CD8-positive, alpha-beta memory T cell (primary cell): ENCODE results near the gene TSFM. TPM values are rescaled to one million over a fixed set of nuclear protein-coding genes. Genes with fewer than 3 reads are reported as not detected.

Experiments used
- CTCF ChIA-PET: fragments of 350-600 bp; sonication (Branson Sonifier 250); formaldehyde crosslinking; loops from one replicate; lab custom pipeline; 2021; ENCODE audit warnings: antibody characterized with exemption; lab: Charles Lee
- POLR2A ChIA-PET: fragments of 350-600 bp; sonication (Branson Sonifier 250); formaldehyde crosslinking; loops from one replicate; lab custom pipeline; 2021; ENCODE audit warnings: antibody characterized with exemption; lab: Charles Lee
- DNase-seq, 5 donors: peaks; one replicate each; pipeline versions ENCODE4 v3.0.0 to v3.0.0-alpha.2; 2020 to 2022; ENCODE audit warnings: mixed read lengths in 1 of 5
- H3K27ac ChIP-seq: one replicate; pipeline ENCODE4 v1.7.0; 2013; ENCODE audit warnings: low read depth, mild to moderate bottlenecking, low read length, moderate library complexity
- H3K27me3 ChIP-seq: 2 replicates; pipeline ENCODE4 v1.7.0; 2013; ENCODE audit warnings: low read length, mild to moderate bottlenecking; ENCODE audit not compliant: insufficient read depth, poor library complexity, severe bottlenecking
- H3K36me3 ChIP-seq: 2 replicates; pipeline ENCODE4 v1.7.0; 2013; ENCODE audit warnings: mild to moderate bottlenecking, low read length, moderate library complexity; ENCODE audit not compliant: insufficient read depth
- H3K4me1 ChIP-seq: 2 replicates; pipeline ENCODE4 v1.7.0; 2013; ENCODE audit warnings: mild to moderate bottlenecking, low read length, moderate library complexity; ENCODE audit not compliant: insufficient read depth
- H3K4me3 ChIP-seq: 2 replicates; pipeline ENCODE4 v1.7.0; 2013; ENCODE audit warnings: mild to moderate bottlenecking, low read length
- H3K9me3 ChIP-seq: 2 replicates; pipeline ENCODE4 v1.7.0; 2013; ENCODE audit warnings: mild to moderate bottlenecking, low read length
- H3K27ac Mint-ChIP-seq, 8 donors: one replicate each; pipeline ENCODE4 v1.8.0; 2020 to 2021; ENCODE audit warnings: mixed read lengths in 8 of 8, mild to moderate bottlenecking in 6 of 8, inconsistent platforms in 3 of 8, moderate library complexity in 3 of 8
- H3K27me3 Mint-ChIP-seq, 2 donors: one replicate each; pipeline ENCODE4 v1.8.0; 2020 to 2021; ENCODE audit warnings: mixed read lengths in 2 of 2, mild to moderate bottlenecking in 1 of 2, moderate library complexity in 1 of 2
- H3K36me3 Mint-ChIP-seq, 3 donors: one replicate each; pipeline ENCODE4 v1.8.0; 2020 to 2021; ENCODE audit warnings: mixed read lengths in 3 of 3, inconsistent platforms in 1 of 3, mild to moderate bottlenecking in 1 of 3
- H3K4me1 Mint-ChIP-seq, 3 donors: one replicate each; pipeline ENCODE4 v1.8.0; 2020 to 2021; ENCODE audit warnings: mixed read lengths in 3 of 3, inconsistent platforms in 1 of 3, mild to moderate bottlenecking in 1 of 3
- H3K4me3 Mint-ChIP-seq, 7 donors: one replicate each; pipeline ENCODE4 v1.8.0; 2020 to 2021; ENCODE audit warnings: mixed read lengths in 7 of 7, mild to moderate bottlenecking in 6 of 7, moderate library complexity in 4 of 7, inconsistent platforms in 2 of 7
- H3K9me3 Mint-ChIP-seq, 5 donors: one replicate each; pipeline ENCODE4 v1.8.0; 2020 to 2022; ENCODE audit warnings: mixed read lengths in 5 of 5, mild to moderate bottlenecking in 3 of 5, moderate library complexity in 2 of 5, inconsistent platforms in 1 of 5
- polyA plus RNA-seq: library from polyadenylated mRNA; unstranded; fragments of 300-500 nt; fragmentation: Illumina TruSeq; gene quantifications from one replicate; pipeline ENCODE4 v1.2.3, GENCODE V29; 2021
- total RNA-seq, 2 experiments: library from RNA; stranded (reverse); gene quantifications; one replicate each; pipeline ENCODE4 v1.2.3, GENCODE V29; 2021

Gene TSFM
- total and polyA plus RNA-seq, 3 experiments from 2014 or later, result 32.6 to 69.0 (median 64.0) TPM

DNA sequence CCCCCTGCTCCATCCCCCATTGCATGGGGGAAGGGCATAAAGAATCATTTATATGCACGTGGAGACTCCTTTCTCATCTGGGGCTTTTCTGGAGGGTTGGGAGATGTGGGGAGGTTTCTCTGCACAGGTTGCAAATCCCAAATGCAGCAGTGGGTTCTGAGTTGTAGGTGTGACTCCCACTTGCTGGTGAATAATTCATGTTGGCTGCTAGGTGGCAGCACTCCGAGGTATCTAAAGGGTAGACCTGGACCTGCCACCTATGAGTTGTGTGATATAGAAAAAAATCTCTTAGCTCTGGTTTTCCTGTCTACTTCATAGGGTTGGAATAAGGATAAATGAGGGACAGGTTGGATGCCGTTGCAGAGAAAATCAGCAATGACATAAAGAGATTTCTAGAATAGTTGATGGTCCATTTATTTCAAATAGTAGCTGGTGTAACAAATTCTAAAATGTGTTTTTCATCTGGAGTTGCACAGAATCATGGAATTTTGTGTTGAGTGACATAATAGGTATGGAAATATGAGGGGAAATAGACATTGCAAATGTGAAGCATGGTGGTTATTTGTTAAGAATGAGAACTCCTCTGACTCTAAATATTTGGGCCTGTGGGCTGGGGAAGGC lies 23.1 kb upstream of the TSFM start:
- Histone ChIP-seq H3K4me3 (no peak overlapping the region), H3K36me3 (peaks cover 15% of the 10 kb centered on the region), H3K27ac (no peak overlapping the region), H3K9me3 (no peaks in the 10 kb centered on the region), H3K27me3 (peaks cover 3% of the 10 kb centered on the region), H3K4me1 (peaks cover 18% of the 10 kb centered on the region)
- Mint-ChIP-seq H3K36me3 (peaks cover 4 to 36% (median 4%) of the 10 kb centered on the region in 3 donors), H3K27ac (peak overlapping the region in 4 of 8 donors; percentile 47 to 94 (median 57)), H3K4me3 (peak overlapping the region in 2 of 7 donors; percentile 31 to 75), H3K9me3 (peaks cover 0 to 1% (median 0%) of the 10 kb centered on the region in 5 donors), H3K4me1 (peaks cover 31 to 37% (median 31%) of the 10 kb centered on the region in 3 donors), H3K27me3 (peaks cover 10 to 15% of the 10 kb centered on the region in 2 donors)
- CTCF ChIA-PET, result interaction anchor here (0.6 to 2.3 kb wide), 15 partner anchors 9 to 148 kb away, joined by 3 to 24 read pairs (median 4); partner anchors contain the start of gene TSFM
- POLR2A ChIA-PET, result interaction anchor here (1.5 kb wide), 1 partner anchor 15 kb away, joined by 4 read pairs; the partner anchor contains the start of gene TSPAN31
- DNase-seq, result peak in 2 of 5 donors; percentile 40 to 60

DNA sequence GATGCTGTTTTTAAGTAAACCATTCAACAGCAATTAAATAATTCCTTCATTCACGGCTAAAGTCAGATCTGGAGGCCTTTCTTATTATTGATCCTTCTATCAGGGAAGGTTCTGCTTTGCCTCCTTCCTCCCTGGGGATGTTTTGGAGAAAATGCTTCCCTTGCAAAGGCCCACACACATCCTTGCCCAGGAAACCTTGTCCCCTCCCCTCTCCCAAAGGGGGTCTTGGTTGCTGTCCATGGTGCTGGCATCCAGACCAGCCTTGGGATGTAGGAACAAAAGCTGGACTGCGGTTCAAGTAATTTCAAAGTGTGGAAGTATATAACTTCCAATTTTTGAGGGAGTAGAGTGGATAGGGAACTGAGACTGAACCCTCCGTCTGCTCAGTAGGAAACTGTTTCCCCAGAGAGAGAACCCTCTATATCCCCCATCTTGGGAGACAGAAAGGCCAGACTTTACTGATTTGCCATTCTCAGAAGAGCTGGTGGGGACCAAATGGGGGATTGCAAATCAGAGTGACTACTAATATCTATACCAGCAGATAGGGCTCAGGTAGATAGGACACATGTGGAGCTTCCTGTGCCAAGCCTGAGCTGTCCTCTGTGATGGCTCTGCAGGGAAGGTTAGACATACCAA lies 22.1 kb upstream of the TSFM start:
- Mint-ChIP-seq H3K4me3 (peak overlapping the region in 1 of 7 donors; percentile 70), H3K27me3 (peaks cover 17 to 24% of the 10 kb centered on the region in 2 donors), H3K27ac (peak overlapping the region in 3 of 8 donors; percentile 48 to 74 (median 54)), H3K36me3 (peaks cover 4 to 35% (median 4%) of the 10 kb centered on the region in 3 donors), H3K9me3 (peaks cover 0 to 1% (median 0%) of the 10 kb centered on the region in 5 donors), H3K4me1 (peaks cover 31 to 44% (median 36%) of the 10 kb centered on the region in 3 donors)
- H3K9me3 ChIP-seq, result no peaks in the 10 kb centered on the region
- no peak overlapping the region for H3K27ac ChIP-seq
- H3K4me1 ChIP-seq, result peaks cover 23% of the 10 kb centered on the region
- no peak overlapping the region for H3K4me3 ChIP-seq
- no peak for DNase-seq
- peaks cover 15% of the 10 kb centered on the region for H3K36me3 ChIP-seq
- ChIA-PET CTCF (interaction anchor here (1.0 to 2.3 kb wide), 6 partner anchors 10 to 145 kb away, joined by 3 to 24 read pairs (median 7); partner anchors contain the start of gene TSFM), POLR2A (no interaction called here)
- peaks cover 8% of the 10 kb centered on the region for H3K27me3 ChIP-seq

GRCh38 chr12:57761391-57761998 lies 21.1 kb upstream of the TSFM start:
- Histone ChIP-seq H3K4me3 (no peak overlapping the region), H3K4me1 (peaks cover 27% of the 10 kb centered on the region), H3K27me3 (peaks cover 13% of the 10 kb centered on the region), H3K36me3 (peaks cover 15% of the 10 kb centered on the region), H3K9me3 (no peaks in the 10 kb centered on the region), H3K27ac (no peak overlapping the region)
- ChIA-PET POLR2A (no interaction called here), CTCF (interaction anchor here (0.8 kb wide), 1 partner anchor 26 kb away, joined by 3 read pairs; no protein-coding TSS in a partner anchor)
- Mint-ChIP-seq H3K4me3 (peak overlapping the region in 2 of 7 donors; percentile 41 to 70), H3K27me3 (peaks cover 23 to 30% of the 10 kb centered on the region in 2 donors), H3K36me3 (peaks cover 4 to 32% (median 4%) of the 10 kb centered on the region in 3 donors), H3K27ac (peak overlapping the region in 1 of 8 donors; percentile 48), H3K4me1 (peaks cover 33 to 48% (median 38%) of the 10 kb centered on the region in 3 donors), H3K9me3 (peaks cover 0 to 3% (median 0%) of the 10 kb centered on the region in 5 donors)
- no peak for DNase-seq

DNA sequence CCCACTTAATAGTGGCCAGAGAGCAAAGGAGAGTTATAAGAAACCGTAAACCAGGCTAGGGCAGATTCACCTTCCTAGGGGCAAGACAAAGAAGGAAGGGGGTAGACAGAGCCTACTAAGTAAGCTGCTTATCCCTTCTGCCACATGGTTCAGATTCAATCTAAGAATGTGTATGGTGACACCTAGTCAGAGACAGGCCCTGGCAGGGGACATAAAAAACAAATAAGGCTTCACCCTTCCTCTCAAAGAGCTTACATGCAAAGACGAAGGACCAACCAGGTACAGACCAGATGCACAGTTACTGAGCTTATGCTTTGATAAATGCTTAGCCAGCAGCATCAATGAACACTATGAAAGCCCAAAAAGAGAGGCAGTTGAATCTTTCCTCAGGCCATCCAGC lies 20.1 kb upstream of the TSFM start:
- Mint-ChIP-seq H3K36me3 (peaks cover 1 to 26% (median 4%) of the 10 kb centered on the region in 3 donors), H3K27me3 (peaks cover 29 to 33% of the 10 kb centered on the region in 2 donors), H3K4me3 (peak overlapping the region in 2 of 7 donors; percentile 8 to 42), H3K4me1 (peaks cover 30 to 46% (median 33%) of the 10 kb centered on the region in 3 donors), H3K27ac (no peak overlapping the region), H3K9me3 (peaks cover 0 to 6% (median 0%) of the 10 kb centered on the region in 5 donors)
- Histone ChIP-seq H3K4me3 (no peak overlapping the region), H3K4me1 (peaks cover 24% of the 10 kb centered on the region), H3K36me3 (peaks cover 15% of the 10 kb centered on the region), H3K27me3 (peaks cover 18% of the 10 kb centered on the region), H3K27ac (no peak overlapping the region), H3K9me3 (no peaks in the 10 kb centered on the region)
- CTCF ChIA-PET, result interaction anchor here (0.8 to 1.2 kb wide), 2 partner anchors 10 to 19 kb away, joined by 3 read pairs; partner anchors contain the start of genes EEF1AKMT3 and METTL1
- POLR2A ChIA-PET, result no interaction called here
- no peak for DNase-seq

GRCh38 chr12:57763881-57764661 lies 18.5 kb upstream of the TSFM start:
- H3K27me3 Mint-ChIP-seq, result peaks cover 30 to 33% of the 10 kb centered on the region in 2 donors
- peaks cover 0 to 6% (median 0%) of the 10 kb centered on the region in 5 donors for H3K9me3 Mint-ChIP-seq
- Histone ChIP-seq H3K4me3 (peak overlapping the region; percentile 70), H3K4me1 (peaks cover 24% of the 10 kb centered on the region), H3K27me3 (peaks cover 18% of the 10 kb centered on the region), H3K9me3 (no peaks in the 10 kb centered on the region), H3K27ac (no peak overlapping the region), H3K36me3 (peaks cover 4% of the 10 kb centered on the region)
- H3K4me3 Mint-ChIP-seq, result peak overlapping the region; percentile 83 to 90 (median 85)
- DNase-seq, result no peak
- CTCF ChIA-PET, result interaction anchor here (0.8 to 4.8 kb wide), 9 partner anchors 8 to 140 kb away, joined by 3 to 37 read pairs (median 4); partner anchors contain the start of genes MARCHF9 and TSFM
- H3K36me3 Mint-ChIP-seq, result peaks cover 4 to 19% (median 6%) of the 10 kb centered on the region in 3 donors
- POLR2A ChIA-PET, result no interaction called here
- peaks cover 29 to 41% (median 31%) of the 10 kb centered on the region in 3 donors for H3K4me1 Mint-ChIP-seq
- peak overlapping the region in 4 of 8 donors; percentile 18 to 77 (median 64) for H3K27ac Mint-ChIP-seq

DNA sequence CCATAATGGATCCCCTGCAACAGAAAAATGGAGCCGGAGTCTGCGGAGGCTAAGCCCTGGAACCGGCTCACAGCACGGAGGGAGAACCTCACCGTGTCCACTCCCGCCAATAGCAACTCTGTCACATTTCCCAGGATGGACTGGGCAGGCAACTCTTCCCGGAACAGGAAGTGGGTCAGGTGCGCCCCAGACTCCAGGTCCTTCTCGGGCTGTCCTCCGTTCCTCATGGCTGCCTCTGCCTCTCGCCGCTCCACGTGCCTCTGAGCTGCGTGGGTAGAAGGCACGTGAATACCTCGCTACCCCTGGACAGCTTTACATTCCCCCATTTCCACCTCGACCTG lies 18.0 kb upstream of the TSFM start:
- Mint-ChIP-seq H3K27ac (peak overlapping the region in 1 of 8 donors; percentile 3), H3K27me3 (peaks cover 30 to 33% of the 10 kb centered on the region in 2 donors), H3K4me3 (peak overlapping the region; percentile 83 to 90 (median 85)), H3K9me3 (peaks cover 0 to 6% (median 0%) of the 10 kb centered on the region in 5 donors), H3K4me1 (peaks cover 24 to 36% (median 26%) of the 10 kb centered on the region in 3 donors), H3K36me3 (peaks cover under 1 to 16% (median 6%) of the 10 kb centered on the region in 3 donors)
- no peak overlapping the region for H3K27ac ChIP-seq
- H3K27me3 ChIP-seq, result peaks cover 18% of the 10 kb centered on the region
- ChIA-PET CTCF (interaction anchor here (0.8 to 4.8 kb wide), 9 partner anchors 8 to 140 kb away, joined by 3 to 37 read pairs (median 4); partner anchors contain the start of genes MARCHF9 and TSFM), POLR2A (no interaction called here)
- H3K9me3 ChIP-seq, result no peaks in the 10 kb centered on the region
- DNase-seq, result no peak
- H3K4me3 ChIP-seq, result peak overlapping the region; percentile 70
- H3K4me1 ChIP-seq, result peaks cover 24% of the 10 kb centered on the region
- H3K36me3 ChIP-seq, result peaks cover 4% of the 10 kb centered on the region
